ENCODE data around the gene GSDMA. TPM values are rescaled to one million over a fixed set of nuclear protein-coding genes. Genes with fewer than 3 reads are reported as not detected.
"Not testable (repeated sequence)": the region's sequence is repeated elsewhere in the genome, so short reads cannot be mapped to it uniquely, and the experiment has no call there.

Gene GSDMA
- total RNA-seq, 1 experiment from 2014 or later, result not detected

GRCh38 chr17:39996162-39996561, 33.4 kb downstream of the GSDMA start:
- no peak for DNase-seq (ENCODE audit: low read depth)

GRCh38 chr17:39996800-39997199, 34.0 kb downstream of the GSDMA start:
- no peak for DNase-seq (ENCODE audit: low read depth)

GRCh38 chr17:39997543-39997942, 34.7 kb downstream of the GSDMA start:
- DNase-seq (ENCODE audit: low read depth), result no peak

- DNase-seq (ENCODE audit: low read depth), result peak; percentile 24
Measured at GRCh38 chr17:39999067-39999466, 36.3 kb downstream of the GSDMA start.

GRCh38 chr17:40000161-40000560, 37.4 kb downstream of the GSDMA start:
- no peak for DNase-seq (ENCODE audit: low read depth)

GRCh38 chr17:40001335-40001734, 38.5 kb downstream of the GSDMA start:
- not testable (repeated sequence) for DNase-seq (ENCODE audit: low read depth)

GRCh38 chr17:40004072-40004471, 41.3 kb downstream of the GSDMA start:
- DNase-seq (ENCODE audit: low read depth), result no peak

- no peak for DNase-seq (ENCODE audit: low read depth)
Measured at GRCh38 chr17:40004712-40005111, 41.9 kb downstream of the GSDMA start.

- DNase-seq (ENCODE audit: low read depth), result no peak
Measured at GRCh38 chr17:40005520-40005919, 42.7 kb downstream of the GSDMA start.

GRCh38 chr17:40010946-40011500, 48.2 kb downstream of the GSDMA start:
- DNase-seq (ENCODE audit: low read depth), result not testable (repeated sequence)

GRCh38 chr17:40012017-40012647, 49.3 kb downstream of the GSDMA start:
- not testable (repeated sequence) for DNase-seq (ENCODE audit: low read depth)

GRCh38 chr17:40014375-40014980, 51.7 kb downstream of the GSDMA start:
- DNase-seq (ENCODE audit: low read depth), result no peak

- no peak for DNase-seq (ENCODE audit: low read depth)
Measured at GRCh38 chr17:40015005-40015997, 52.5 kb downstream of the GSDMA start, which contains the start of gene CSF3. Gene CSF3 (plus strand): TSS chr17:40015440. CDS start chr17:40015475, 35 bp downstream.

- DNase-seq (ENCODE audit: low read depth), result no peak
Measured at GRCh38 chr17:40015998-40016985, 53.5 kb downstream of the GSDMA start.

- DNase-seq (ENCODE audit: low read depth), result no peak
Measured at GRCh38 chr17:40017422-40018080, 54.7 kb downstream of the GSDMA start.

- DNase-seq (ENCODE audit: low read depth), result peak; percentile 69
Measured at GRCh38 chr17:40018211-40019121, 55.7 kb downstream of the GSDMA start.

- DNase-seq (ENCODE audit: low read depth), result no peak
Measured at GRCh38 chr17:40019140-40019991, 56.6 kb downstream of the GSDMA start.

- no peak for DNase-seq (ENCODE audit: low read depth)
Measured at GRCh38 chr17:40020146-40020545, 57.3 kb downstream of the GSDMA start.
